SHP77 (cell line): ENCODE results near the gene DPP10.
"Not testable (repeated sequence)": the region's sequence is repeated elsewhere in the genome, so short reads cannot be mapped to it uniquely, and the experiment has no call there.

Source experiments
- DNase-seq, 2 experiments: peaks; one replicate each; lab custom pipeline; 2025; lab: John Stamatoyannopoulos, UW

Gene DPP10

DNA sequence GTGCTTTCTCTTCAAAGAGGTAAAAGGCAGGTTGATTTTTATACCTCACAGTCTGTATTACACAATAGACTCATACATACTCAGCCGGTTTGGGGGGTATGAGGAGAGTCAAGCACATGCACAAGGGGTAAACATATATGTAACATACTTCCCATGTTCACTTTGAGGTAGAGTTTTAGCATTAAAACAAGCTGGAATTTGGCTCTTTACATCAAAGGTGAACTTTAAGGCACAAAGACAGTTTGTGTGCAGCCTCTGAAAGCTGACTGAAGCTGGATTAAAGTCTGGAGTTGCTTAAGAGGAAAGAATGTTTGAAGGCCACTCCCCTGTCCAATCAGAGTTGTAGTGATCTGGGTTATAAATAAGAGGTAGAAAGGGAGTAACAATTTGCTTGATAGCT lies 282.0 kb downstream of the DPP10 start:
- DNase-seq: no peak

DNA sequence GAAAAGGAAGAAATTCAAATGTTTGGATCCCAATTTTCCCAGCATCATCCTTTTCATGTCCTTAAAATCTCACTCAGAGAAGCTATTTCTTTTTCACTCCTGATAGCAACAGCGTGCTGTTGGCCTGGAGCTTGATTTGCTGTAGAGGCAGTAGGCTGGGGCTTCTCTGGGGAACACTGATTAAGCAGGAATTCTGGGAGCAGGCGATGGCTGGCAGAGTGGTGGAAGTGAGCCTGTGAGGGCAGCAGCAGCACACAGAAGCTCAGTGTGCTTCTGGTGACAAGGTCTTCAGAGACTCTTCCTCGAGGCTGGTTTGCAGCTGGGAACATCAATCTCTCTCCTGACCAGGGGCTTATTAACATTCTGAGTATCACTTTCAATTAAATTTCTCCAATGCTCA lies 284.6 kb downstream of the DPP10 start:
- DNase-seq: no peak

DNA sequence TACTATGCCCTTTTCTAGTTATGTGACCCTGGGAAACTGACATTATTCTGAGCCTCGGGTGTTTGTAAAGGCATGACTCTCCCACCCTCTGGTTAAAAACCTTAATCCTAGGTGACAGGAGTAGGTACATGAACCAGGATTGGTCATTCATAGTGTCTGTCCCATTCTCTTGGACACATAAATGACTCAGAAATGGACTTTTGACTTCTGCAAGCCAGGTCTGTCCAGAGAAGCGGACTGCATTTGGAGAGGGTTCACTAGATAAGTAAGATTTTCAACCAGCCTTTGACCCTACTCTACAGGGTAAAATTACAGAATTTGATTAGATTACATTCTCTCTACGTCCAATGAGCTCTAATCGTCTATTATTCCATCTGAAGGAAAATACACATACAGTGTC lies 285.9 kb downstream of the DPP10 start:
- no peak for DNase-seq

DNA sequence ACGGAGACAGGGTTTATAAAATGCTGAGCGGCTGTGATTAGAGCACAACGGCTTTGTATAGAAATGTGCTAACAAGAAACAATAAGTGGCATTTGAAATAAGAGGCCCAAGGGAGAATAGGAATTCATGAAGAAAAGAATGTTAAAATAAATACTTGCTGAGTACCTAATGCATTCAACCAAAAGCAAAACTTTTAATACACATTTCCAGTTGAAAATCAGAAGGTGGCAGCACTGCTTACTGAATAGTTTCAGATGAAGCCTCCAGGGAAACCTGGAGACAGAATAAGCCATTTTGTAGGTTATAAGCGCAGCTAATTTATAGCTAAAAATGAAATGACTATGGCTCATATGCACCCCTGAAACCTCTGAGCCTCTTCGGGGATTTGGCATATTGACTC lies 286.6 kb downstream of the DPP10 start:
- peak; percentile 2 to 12 for DNase-seq

DNA sequence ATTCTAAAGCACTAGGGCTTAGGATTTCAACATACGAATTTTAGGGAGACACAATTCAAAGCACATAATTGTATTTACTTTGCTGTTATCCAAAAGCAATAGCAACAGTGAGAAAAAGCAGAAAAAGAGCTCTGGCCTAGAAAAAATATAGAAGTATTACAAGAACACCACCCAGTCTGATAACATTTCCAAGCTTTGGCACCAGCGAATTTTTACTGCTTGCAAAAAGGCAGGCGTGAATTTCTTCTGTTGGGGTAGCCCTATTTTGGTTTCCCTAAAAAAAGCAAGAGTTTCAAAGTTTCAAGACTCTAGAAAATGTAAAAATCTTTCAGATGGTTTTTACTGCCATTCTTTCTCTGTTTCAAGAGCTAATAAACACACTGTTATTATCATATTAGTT lies 292.7 kb downstream of the DPP10 start:
- DNase-seq: no peak

DNA sequence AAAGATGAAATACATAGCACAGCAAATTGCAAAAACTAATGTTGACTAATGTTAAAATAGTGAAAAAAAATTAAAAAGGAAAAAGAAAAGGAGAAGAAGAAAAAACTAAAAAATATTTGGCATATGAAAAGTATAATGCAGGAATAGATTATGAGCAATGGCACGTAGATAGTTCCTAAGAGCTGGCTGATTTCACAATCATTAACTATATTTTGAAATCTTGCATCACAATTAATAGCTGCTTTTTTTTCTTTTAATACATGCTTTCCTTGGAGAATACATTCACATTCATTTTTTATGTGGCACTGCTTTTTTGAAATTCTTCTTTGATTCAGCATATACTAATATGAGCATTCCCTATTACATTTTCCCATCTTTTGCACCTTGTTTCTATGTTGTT lies 299.8 kb downstream of the DPP10 start:
- DNase-seq: no peak

DNA sequence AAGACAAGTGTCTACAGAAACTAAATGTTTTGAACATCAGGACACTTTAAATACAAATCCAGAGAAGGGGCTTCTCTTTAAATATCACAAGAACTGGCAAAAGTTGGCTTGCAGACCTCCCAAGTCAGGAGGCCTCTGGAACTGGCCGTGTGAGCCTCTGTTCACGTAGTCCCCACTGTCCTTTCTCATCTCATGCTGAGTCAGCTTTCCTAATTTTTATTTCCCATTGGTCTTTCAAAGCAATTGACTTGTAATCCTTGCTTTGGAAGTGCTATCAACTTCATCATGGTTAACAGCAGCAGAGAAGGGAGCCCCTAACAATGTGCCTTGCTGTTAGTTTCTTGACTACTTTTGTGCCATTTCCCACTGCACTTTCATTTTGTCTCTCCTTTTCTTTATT lies 303.3 kb downstream of the DPP10 start:
- DNase-seq: no peak

DNA sequence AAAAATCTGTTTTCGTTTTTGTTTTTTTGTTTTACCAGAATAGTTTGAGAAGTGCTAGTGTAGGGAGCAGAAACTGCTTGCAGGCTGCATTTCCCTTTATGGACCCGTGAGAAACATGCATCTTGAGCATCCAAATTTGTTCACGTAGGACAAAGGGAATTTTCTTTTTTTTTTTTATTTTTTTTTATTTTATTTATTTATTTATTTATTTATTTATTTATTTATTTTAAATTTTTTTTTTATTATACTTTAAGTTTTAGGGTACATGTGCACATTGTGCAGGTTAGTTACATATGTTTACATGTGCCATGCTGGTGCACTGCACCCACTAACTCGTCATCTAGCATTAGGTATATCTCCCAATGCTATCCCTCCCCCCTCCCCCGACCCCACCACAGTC lies 305.7 kb downstream of the DPP10 start:
- DNase-seq: not testable (repeated sequence)

DNA sequence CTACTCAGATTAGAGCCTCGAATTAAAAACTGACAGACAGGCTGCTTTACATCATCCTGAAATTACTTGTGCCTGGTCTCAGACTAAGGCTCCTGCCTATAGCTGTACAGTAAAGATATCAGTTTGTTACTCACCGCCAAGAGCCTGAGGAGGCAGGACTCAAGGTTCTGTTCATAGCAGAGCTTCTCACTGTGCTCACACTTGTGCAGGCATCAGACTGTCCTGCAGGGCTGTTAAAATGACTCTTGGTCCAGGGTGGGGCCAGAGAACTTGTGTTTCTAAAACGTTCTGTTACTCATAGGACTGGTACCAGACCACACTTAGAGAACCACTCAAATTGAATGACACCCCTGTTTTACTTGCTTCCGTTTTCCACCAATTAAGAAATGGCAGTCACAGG lies 310.0 kb downstream of the DPP10 start:
- DNase-seq: no peak

DNA sequence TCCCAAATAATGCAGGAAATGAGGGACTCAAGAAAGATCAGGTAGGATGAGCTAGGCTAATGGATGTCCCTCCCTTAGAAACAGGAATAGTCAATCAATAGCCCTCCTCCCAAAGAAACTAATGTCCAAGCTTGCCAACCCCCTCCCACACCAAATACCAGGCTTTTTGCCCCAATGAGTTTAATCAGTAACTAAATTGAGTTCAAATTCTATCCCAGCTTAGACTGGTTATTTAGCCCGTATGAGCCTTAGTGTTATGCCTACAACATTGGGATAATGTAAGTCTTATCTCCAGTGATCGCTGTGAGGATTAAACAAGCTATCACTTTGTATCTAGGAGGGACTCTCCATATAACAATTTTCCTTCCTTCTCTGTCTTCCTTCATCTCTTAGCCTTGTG lies 310.7 kb downstream of the DPP10 start:
- DNase-seq: no peak

DNA sequence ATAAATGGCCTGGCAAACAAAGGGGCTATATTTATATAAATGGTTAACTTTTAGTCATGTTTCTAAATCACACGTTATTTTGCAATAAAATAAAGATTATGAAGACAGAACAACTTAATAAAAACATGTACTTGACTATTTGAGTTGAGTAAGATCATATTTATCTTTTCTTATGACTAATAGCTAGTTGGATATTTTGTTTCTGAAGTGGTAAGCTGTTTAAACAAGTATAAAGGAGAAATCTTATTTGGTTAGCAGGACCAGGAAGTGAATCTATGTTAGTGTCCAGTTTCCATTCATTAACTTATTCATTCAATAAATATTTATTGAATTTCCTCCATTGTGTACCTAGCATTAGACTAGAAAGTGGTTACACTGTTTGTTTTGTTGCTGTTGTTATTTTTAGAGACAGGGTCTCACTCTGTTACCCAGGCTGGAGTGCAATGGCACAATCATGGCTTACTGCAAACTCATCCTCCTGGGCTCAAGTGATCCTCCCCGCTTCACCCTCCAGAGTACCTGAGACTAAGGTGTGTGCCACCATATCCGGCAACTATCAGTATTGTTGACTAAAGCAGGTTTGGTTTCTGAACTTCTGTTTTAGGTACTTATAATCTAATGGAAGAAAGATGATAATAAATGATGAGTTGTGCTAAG lies 312.6 kb downstream of the DPP10 start:
- peak; percentile 36 to 39 for DNase-seq

DNA sequence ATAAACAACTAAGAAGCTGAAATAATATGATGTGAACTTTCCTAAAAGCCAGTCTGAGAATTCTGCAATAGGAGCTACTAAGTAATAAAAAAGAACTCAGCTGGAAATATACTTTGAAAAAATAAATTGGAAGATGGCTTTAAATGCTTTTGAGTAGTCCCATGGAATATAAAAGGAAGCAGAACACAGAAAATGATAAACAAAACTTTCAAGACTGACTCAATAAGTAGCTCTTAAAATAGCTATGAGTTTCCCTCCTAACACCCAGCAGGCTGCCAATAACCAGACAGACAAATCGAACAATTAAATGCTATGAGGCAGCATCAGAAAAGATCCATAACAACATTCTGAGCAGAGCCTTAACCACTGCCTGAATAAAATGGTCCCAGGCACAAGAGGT lies 319.9 kb downstream of the DPP10 start:
- DNase-seq: no peak

DNA sequence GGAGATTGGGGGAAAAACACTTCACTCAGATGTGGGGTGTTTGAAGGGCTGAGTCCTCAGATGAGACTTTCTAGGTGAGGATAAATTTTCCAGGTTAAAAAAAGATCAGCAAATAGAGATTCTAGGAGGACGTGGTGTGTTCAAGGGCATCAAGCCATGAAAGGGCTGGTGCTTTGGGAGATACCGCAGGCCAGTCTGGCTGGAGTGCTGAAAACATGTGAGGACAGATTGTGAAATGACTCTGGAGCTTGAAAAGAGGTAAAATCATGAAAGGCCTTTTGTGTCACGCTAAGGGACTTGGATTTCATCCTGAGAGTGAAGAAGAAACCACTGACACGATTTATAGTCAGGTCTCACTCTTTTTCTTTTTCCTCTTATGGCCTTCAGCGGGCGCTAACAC lies 320.5 kb downstream of the DPP10 start:
- no peak for DNase-seq

DNA sequence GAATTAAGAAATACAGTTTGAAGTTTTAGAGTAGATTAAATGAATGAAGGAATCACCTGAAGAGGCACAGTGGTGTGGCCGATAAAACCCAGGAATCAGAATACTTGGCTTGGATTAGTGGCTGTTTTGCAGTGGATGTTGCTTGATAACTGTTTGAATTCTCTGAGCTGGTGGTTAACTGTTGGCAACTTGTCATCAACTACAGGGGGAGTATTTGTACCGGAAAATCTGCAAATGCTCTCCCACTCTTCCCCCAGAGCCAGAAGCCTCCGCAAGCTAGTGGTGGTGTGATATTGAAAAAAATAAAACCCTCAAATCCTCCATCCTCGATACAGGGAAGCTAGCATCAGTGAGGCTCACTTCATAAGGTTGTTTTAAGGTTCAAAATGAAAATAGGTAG lies 326.7 kb downstream of the DPP10 start:
- DNase-seq: no peak

DNA sequence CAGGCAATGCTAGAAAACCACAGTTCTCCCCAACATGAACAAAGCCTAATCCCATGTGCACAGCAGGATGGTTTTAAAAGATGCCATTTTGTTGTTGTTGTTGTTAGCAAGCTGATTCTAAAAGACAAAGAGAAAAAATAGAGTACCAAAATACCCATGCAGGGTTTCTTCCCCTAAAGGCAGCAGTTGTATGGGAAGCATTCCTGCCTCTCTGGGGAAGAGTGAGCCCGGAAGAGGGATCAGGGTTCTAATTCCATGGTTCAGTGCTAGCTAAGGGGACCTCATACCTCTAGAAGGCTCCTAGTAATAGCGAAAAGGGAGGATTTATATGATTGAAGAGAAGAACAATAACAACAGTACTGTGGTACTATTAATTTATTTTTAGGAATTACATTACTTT lies 327.6 kb downstream of the DPP10 start:
- no peak for DNase-seq

DNA sequence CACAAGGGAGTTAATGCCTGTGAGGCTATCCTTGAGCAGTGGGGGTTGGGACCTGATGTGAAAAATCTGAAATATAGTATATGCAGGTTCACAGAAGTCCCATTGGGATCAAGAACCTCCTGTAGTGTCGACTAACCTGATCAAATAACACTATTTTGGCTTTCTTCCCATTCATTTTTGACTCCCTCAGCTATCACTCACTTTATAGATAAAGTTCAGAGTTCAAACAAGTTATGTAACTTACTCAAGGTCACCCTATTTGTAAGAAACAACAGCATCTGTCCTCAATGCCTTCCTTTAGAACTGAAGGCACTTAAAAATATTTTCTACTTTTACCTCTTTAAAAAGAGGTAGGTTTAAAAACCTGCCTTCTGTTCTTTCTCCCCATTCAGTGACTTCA lies 341.6 kb downstream of the DPP10 start:
- no peak for DNase-seq

DNA sequence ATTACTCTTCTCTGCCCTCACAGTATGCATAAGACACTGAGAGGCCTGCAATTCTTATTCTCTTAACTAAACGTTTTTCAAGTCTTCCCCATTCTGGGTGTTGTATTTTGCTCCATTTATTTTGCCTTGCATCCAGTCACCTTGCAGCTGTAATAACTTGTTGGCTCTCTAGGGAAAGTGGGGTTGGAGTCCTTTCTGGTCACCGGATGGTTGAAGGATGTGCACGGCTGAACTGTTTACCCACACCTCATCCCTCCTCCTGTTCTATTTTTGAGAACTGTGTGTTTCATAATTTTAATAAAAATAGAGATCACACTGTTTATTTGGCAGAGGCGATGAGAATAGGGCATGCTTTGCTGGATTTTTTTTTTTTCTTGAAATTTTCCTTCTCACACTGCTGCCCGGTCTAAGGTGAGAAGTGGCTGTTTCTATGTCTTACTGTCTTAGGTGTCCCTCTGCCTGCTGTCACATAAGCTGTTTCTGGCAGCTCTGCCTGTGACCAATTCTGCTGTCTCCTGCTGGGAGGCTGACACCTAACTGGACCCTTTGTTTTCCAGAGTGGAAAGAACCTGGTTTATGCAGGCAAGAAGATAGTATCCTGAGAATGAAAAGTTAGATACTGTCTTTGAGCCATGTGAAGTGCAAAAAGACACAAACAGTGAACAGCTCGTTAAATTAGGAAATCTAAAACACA lies 342.6 kb downstream of the DPP10 start:
- no peak for DNase-seq

DNA sequence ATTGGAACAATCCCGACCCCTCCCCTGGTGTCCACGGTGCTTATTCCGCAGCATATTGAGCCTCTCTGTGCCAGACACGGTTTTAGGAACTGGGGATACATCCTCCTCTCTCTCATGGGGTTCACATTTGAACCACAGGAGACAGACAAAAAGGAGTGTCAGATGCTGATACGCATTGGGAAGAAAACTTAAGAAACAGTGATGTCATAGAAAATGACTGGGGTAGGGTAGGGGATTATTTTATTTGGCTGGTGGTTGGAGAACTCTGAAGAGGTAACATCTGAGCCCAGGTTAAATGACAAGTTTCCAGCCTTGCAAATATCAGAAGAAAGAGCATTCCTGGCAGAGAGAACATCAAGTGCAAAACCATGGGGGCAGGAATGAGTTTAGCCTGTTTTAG lies 344.5 kb downstream of the DPP10 start:
- no peak for DNase-seq

DNA sequence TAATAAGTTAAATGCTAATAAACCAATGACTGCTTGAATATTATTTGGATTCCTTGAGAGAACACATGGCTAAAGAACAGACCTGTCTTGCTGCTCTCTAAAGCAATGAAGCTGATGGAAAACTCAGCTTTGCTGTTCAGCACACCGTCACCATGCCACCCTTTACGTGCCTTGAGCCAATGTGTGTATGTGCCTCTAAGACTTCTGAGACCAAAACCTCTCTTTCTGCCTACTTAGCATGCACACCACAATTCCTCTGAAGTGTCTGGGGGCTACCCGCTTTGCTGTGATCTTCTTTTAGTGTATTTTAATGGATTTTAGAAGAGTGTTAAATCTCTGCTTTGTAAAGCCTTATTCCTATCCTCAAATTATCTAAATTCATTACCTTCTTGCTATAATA lies 345.0 kb downstream of the DPP10 start:
- no peak for DNase-seq

DNA sequence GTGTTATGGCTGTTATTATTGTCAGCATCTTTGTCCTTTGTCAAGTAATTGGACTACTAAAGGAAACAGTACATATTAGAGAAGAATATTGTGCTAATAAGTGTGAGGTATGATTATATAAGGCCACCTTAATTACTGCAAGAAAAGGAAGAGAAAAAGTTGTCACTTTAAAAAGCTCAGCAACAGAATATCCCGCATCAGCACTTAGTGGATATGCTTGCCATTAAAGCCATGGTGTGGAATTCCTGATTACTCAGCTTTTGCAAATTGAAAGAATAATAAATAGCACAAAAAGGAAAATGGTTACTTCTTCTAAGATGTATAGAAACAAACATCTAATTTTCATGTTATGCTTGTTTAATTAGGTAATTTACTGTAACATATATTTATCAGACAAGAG lies 347.5 kb downstream of the DPP10 start:
- no peak for DNase-seq

DNA sequence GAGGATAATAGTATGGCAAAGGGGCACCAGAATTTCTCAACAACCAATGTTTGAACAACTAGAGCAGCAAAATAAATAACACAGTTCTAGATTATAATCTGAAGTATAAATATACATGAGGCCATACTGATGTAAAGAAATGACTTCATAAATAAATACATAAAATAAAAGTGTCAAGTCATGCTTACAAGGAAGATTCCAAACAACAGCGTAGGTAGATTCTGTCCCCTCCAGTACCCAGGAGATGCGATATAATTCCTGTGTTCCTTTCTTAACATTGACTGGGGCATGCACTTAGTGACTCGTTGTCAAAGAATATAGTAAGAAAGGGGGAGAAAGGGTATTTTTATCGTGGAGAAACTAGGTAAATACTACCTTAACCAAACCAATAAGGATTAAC lies 355.1 kb downstream of the DPP10 start:
- no peak for DNase-seq

DNA sequence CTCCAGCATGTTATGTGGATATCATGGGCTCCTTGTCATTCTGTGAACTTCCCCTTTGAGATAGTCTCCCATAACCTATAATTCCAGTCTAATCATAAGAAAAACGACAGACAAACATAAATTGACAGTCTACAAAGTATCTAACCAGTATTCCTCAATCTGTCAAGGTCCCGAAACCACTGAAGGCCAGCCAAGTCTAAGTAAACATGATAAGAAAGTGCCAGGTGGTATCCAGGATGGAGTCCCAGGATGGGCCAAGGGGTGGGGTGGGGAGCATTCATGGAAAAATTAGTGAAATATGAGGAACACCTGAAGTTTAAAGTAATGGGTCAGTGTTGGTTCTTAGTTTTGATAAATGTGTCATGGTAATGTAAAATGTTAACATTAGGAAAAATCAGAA lies 355.5 kb downstream of the DPP10 start:
- DNase-seq: no peak

DNA sequence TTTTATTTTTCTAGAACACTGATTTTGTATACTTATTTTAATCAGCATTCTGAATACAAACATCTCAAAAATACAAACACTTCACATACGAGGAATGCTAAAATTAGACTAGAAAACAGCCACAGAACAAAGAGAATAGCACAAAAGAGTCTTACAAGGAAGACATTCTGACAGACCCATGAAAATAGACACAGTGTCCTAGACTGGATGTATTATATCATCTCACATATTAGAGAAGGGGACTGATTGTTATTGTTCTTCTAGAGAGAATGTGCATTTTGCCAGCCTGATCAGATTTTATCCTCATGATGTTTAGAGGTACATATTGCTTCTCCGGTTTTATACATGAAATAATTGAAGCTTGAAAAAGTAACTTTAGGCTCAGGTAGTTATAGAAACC lies 357.9 kb downstream of the DPP10 start:
- no peak for DNase-seq

DNA sequence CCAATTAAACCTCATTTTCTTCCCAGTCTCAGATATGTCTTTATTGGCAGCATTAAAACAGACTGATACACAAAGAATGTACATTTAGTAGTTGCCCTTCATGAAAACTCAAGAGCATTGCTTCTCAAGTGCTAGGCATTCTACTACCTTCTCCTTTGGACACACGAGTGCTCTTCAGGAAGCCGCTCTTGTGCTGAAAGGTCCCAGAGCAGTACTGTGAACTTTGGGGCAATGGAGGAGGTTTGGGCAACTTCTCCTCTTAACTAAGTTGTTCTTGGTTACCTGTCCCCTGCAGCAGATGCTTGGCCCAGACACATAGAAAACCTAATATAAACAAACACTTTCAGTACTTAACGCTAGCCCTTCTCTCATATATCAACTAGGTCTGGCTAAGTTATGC lies 362.8 kb downstream of the DPP10 start:
- DNase-seq: no peak
